Gastroesophageal sphincter (tissue), 4 donors: ENCODE results near the gene MYT1. TPM values are rescaled to one million over a fixed set of nuclear protein-coding genes. Genes with fewer than 3 reads are reported as not detected.

Experiments used
- ATAC-seq: fragments of 150-250 bp; one replicate; pipeline ENCODE4 v1.9.1; 2016; ENCODE audit warnings: mild to moderate bottlenecking, moderate library complexity
- H3K27ac ChIP-seq, 4 donors: fragments of 200-600 bp; sonication (generic) in 3 of 4; 1 replicate in 3 of 4; 2 replicates in 1 of 4; pipeline ENCODE4 v1.5.1; 2016 to 2019
- H3K27me3 ChIP-seq: fragments of 200-600 bp; sonication (generic); one replicate; pipeline ENCODE4 v1.5.1; 2019
- H3K36me3 ChIP-seq, 2 donors: fragments of 200-600 bp; sonication (generic); one replicate each; pipeline ENCODE4 v1.5.1; 2019; ENCODE audit warnings: control low read depth in 1 of 2
- H3K4me1 ChIP-seq, 3 donors: fragments of 200-600 bp; sonication (generic); 1 replicate in 2 of 3; 2 replicates in 1 of 3; pipeline ENCODE4 v1.5.1; 2016 to 2019; ENCODE audit warnings: control low read depth in 2 of 3
- H3K4me3 ChIP-seq, 2 donors: fragments of 200-600 bp; sonication (generic); one replicate each; pipeline ENCODE4 v1.5.1; 2019; ENCODE audit warnings: mild to moderate bottlenecking in 1 of 2, moderate library complexity in 1 of 2
- H3K9me3 ChIP-seq, 3 donors: fragments of 200-600 bp; sonication (generic); one replicate each; pipeline ENCODE4 v1.5.1; 2017 to 2019; ENCODE audit warnings: control low read depth in 2 of 3
- EP300 ChIP-seq: sonication (generic); formaldehyde crosslinking; IDR thresholded peaks from one replicate; pipeline ENCODE4 v1.6.1; 2017; ENCODE audit warnings: antibody characterized with exemption, mild to moderate bottlenecking
- POLR2A ChIP-seq, 2 donors: fragments of 450-650 bp; IDR thresholded peaks; one replicate each; pipeline ENCODE4 v1.6.1; 2017; ENCODE audit warnings: antibody characterized with exemption in 2 of 2, mild to moderate bottlenecking in 2 of 2, moderate library complexity in 1 of 2
- POLR2AphosphoS5 ChIP-seq: sonication (generic); formaldehyde crosslinking; IDR thresholded peaks from one replicate; pipeline ENCODE4 v1.6.1; 2017; ENCODE audit warnings: antibody characterized with exemption
- WGBS, 2 donors: methylation state at CpG; one replicate each; pipeline ENCODE4 v1.1.5; 2018; ENCODE audit warnings: low coverage in 1 of 2; 5-methylcytosine and 5-hydroxymethylcytosine counted together
- total RNA-seq, 4 donors: library from RNA; depleted of rRNA; stranded (reverse); fragments of >200 nt; gene quantifications; one replicate each; pipeline ENCODE4 v1.1.0, GENCODE V29; 2016
- TF ChIP-seq, protein P1 (sequence below), 4 experiments: fragments of 200-600 bp in 2 of 4; fragments of 450-650 bp in 2 of 4; sonication (generic) in 1 of 4; IDR thresholded peaks; one replicate each; pipeline ENCODE4 v1.5.1; 2017 to 2019; ENCODE audit warnings: antibody characterized with exemption in 4 of 4, mild to moderate bottlenecking in 2 of 4, moderate library complexity in 2 of 4

MYT1 gene
- total RNA-seq, 4 donors from 2014 or later, result 0.04 to 0.27 TPM; not detected in 2

DNA sequence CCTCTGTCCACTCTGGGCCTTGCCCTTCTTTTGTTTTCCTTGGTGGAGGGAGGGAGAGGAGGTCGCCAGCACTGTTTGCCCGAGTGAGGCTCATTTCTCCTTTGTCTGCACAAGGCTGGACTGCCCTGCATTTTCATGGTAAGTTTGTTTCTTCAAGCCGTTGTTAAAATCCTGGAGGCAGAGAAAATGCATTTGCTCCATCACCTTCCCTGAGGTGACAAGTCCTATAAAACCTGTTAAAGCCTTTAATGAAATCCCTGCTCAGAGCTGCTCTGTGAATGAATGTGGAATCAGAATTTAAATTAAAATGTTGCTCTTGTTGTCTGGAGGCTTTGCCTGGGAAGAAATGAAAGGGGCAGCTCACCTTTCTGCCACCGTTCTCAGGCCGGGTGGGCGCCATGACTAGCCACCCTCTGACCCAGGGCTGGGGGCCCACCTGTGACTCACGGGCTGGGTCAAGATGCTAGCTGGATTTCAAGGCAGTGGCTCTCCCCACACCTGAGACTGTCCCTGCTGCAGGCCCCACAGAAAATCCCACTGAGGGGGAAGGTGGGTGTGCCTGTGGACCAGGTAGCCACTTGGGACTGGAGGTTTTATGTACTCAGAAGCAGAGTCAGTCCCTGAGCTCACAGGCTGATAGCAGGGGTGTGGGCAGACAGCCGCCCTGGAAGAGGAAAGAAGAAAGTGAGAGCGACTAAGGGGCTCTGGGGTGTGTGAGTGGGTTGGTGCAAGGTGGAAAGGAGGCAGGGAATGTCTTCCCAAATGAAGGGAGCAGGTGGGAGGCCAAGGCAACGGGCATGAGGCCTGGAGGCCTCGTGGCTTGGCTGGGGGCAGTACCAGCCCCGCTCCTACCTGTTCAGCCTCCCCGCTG lies 24.0 kb upstream of the MYT1 start:
- H3K4me1 ChIP-seq, result no peaks in the 10 kb centered on the region
- WGBS, 2 donors, result 60 to 83% methylated on average over 1 to 10 of the region's 13 CpGs
- H3K36me3 ChIP-seq, result no peaks in the 10 kb centered on the region
- H3K9me3 ChIP-seq, result peaks cover 0 to 5% (median 0%) of the 10 kb centered on the region in 3 donors
- ATAC-seq, result no peak
- H3K27me3 ChIP-seq, result peaks cover 46% of the 10 kb centered on the region
- TF ChIP-seq POLR2AphosphoS5 (no peak), POLR2A (IDR thresholded peaks at IDR 0.05) (no peak)
- TF ChIP-seq, protein P1, sequence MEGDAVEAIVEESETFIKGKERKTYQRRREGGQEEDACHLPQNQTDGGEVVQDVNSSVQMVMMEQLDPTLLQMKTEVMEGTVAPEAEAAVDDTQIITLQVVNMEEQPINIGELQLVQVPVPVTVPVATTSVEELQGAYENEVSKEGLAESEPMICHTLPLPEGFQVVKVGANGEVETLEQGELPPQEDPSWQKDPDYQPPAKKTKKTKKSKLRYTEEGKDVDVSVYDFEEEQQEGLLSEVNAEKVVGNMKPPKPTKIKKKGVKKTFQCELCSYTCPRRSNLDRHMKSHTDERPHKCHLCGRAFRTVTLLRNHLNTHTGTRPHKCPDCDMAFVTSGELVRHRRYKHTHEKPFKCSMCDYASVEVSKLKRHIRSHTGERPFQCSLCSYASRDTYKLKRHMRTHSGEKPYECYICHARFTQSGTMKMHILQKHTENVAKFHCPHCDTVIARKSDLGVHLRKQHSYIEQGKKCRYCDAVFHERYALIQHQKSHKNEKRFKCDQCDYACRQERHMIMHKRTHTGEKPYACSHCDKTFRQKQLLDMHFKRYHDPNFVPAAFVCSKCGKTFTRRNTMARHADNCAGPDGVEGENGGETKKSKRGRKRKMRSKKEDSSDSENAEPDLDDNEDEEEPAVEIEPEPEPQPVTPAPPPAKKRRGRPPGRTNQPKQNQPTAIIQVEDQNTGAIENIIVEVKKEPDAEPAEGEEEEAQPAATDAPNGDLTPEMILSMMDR (IDR thresholded peaks at IDR 0.05), result no peak
- no peak overlapping the region for H3K27ac ChIP-seq
- no peak overlapping the region for H3K4me3 ChIP-seq

DNA sequence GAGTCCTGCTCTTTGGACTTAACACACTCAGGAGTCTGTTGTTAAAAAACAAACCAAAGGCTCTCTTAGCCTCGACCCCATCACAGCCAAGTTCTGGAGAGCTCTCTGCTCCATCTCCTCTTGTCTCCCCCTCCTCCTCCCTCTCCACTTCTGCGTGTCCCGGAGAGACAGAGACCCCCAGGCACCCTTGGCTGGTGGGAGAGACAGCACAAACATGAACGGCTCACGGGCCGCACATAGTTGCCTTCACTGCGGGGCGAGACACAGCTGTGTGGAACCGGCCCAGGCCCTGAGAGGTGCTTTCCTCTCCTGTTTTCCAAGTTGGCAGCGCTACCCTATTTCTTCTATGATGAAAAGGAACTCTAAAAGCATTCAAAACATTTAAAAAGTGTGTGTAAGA lies 23.3 kb upstream of the MYT1 start:
- peaks cover 53% of the 10 kb centered on the region for H3K27me3 ChIP-seq
- peaks cover 0 to 12% (median 0%) of the 10 kb centered on the region in 3 donors for H3K9me3 ChIP-seq
- no peak overlapping the region for H3K4me3 ChIP-seq
- no peak overlapping the region for H3K27ac ChIP-seq
- no peak for ATAC-seq
- no peaks in the 10 kb centered on the region for H3K4me1 ChIP-seq
- 63% methylated on average over 8 of the region's 10 CpGs; no CpG with 5 or more reads in 1 of the 2 donors for WGBS, 2 donors
- no peaks in the 10 kb centered on the region for H3K36me3 ChIP-seq
- TF ChIP-seq POLR2AphosphoS5 (no peak), EP300 (no peak), POLR2A (IDR thresholded peaks at IDR 0.05) (no peak)
- TF ChIP-seq, protein P1 (IDR thresholded peaks at IDR 0.05), result no peak

DNA sequence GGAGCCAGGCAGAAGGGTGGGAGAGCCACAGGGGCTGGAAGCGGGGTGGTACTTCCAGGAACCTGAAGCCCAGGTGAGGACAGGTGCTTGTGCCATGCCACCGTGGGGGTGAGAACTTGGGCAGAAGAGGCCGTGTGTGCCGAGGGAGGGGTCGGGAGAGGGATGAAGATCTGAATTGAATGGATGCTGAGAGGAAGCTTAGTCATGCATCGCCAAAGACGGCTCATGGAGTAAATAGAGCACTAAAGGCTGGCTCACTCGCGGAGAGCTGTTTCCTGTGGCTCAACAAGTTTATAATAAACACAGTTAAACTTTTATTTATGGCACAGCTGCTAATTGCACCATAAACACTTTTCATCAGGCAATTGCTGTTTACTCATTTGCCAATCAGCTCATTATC lies 21.7 kb upstream of the MYT1 start:
- Histone ChIP-seq H3K27me3 (peaks cover 67% of the 10 kb centered on the region), H3K4me3 (no peak overlapping the region), H3K36me3 (no peaks in the 10 kb centered on the region), H3K9me3 (peaks cover 0 to 12% (median 0%) of the 10 kb centered on the region in 3 donors), H3K4me1 (no peaks in the 10 kb centered on the region), H3K27ac (no peak overlapping the region)
- WGBS, 2 donors, result 28 to 42% methylated on average over 9 of the region's 9 CpGs
- no peak for ATAC-seq
- TF ChIP-seq POLR2A (IDR thresholded peaks at IDR 0.05), result no peak
- TF ChIP-seq EP300, result no peak
- TF ChIP-seq, protein P1 (IDR thresholded peaks at IDR 0.05), result no peak
- no peak for TF ChIP-seq POLR2AphosphoS5

DNA sequence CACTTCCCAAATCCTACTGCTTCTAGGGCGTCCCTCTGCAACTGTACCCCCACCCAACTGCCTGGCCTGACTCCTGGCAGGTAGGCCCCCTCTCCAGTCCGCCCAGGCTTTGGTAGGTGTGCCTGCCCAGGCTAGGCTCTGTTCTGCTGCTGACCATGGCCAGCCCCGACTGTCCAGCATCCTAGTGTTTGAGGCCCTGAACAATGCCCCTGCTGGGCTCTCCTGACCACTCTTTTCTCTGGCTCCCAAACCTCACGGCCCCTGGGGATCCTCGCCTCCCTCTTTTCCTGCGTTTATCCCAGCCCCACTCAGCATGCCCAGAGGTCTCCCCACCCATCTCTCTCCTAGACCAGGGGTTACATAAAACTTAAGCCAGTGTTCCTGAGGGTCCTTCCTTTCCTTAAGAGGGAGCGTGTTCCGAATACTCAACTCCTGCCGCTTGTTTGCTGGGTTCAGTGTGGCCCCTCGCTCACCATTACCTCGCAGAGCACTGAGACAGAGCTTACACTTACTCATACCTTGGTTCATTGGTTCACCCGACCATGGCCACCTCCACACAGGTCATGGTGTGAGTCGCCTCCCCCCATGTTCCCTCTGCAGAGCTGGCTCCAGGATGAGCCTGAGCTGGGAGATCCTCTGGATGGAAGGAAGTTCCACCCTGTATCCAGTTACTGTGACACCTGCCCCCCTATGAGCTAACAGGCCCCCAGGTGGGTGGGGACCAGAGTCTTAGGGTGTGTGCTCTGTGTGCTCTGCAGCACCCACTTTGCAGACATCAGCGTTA lies 21.0 kb upstream of the MYT1 start:
- no peak overlapping the region for H3K4me3 ChIP-seq
- TF ChIP-seq, protein P1 (IDR thresholded peaks at IDR 0.05), result no peak
- TF ChIP-seq EP300, result no peak
- TF ChIP-seq POLR2A (IDR thresholded peaks at IDR 0.05), result no peak
- TF ChIP-seq POLR2AphosphoS5, result no peak
- H3K4me1 ChIP-seq, result no peaks in the 10 kb centered on the region
- no peaks in the 10 kb centered on the region for H3K36me3 ChIP-seq
- peaks cover 68% of the 10 kb centered on the region for H3K27me3 ChIP-seq
- ATAC-seq, result no peak
- H3K27ac ChIP-seq, result no peak overlapping the region
- WGBS, 2 donors, result 76 to 86% methylated on average over 8 to 12 of the region's 14 CpGs
- peaks cover 0 to 12% (median 0%) of the 10 kb centered on the region in 3 donors for H3K9me3 ChIP-seq
